CD4-positive, alpha-beta T cell treated with Interleukin-10 for 1 hour (primary cell): ENCODE data around the gene NSMCE1.

Experiments
- DNase-seq: peaks from one replicate; pipeline ENCODE4 v3.0.0-alpha.2; 2020

NSMCE1 gene, protein sequence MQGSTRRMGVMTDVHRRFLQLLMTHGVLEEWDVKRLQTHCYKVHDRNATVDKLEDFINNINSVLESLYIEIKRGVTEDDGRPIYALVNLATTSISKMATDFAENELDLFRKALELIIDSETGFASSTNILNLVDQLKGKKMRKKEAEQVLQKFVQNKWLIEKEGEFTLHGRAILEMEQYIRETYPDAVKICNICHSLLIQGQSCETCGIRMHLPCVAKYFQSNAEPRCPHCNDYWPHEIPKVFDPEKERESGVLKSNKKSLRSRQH

DNA sequence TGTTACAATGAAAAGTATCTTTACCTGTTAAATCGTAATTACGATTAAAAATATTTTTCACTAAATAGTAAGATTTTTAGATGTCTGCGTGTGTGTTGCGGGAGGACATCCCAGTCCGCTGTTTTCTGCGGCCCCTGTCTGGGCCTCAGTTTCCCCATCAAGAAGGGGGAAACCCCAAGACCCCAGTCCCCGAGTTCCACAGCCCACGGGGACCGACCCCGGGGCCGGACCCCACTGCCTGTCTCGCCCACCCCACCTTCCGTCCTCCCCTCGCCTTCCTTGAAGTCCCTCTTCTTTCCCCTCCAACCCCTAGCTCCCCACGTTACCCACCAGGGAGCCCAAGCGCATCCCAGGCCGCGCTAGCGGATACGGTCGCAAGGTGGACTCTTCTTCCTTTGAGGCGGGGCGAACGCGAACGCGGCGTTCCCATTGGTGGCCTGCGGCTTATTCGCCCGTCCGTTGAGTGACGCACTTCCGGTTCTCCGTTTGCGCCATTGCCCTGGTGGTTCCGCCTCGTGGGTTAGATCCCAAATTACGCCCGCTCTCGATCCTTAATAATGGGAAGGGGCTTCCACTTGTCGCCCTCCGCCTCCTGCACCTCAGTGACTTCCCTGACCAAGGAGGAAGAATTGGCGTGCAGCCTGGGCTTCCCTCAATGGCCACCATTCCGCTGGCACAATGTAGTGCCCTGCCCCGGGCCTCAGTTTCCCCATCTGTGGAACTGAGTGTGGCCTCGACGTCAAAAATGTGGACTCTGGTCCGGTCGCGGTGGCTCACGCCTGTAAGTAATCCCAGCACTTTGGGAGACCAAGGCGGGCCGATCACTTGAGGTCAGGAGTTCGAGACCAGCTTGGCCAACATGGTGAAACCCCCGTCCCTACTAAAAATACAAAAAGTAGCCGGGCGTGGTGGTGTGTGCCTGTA is at the start of gene NSMCE1:
Gene NSMCE1, minus strand, starts transcription at position 397 of the 924 bp plus-strand sequence. CDS start 11,202 bp downstream, outside the sequence.
- DNase-seq: peak; percentile 97

DNA sequence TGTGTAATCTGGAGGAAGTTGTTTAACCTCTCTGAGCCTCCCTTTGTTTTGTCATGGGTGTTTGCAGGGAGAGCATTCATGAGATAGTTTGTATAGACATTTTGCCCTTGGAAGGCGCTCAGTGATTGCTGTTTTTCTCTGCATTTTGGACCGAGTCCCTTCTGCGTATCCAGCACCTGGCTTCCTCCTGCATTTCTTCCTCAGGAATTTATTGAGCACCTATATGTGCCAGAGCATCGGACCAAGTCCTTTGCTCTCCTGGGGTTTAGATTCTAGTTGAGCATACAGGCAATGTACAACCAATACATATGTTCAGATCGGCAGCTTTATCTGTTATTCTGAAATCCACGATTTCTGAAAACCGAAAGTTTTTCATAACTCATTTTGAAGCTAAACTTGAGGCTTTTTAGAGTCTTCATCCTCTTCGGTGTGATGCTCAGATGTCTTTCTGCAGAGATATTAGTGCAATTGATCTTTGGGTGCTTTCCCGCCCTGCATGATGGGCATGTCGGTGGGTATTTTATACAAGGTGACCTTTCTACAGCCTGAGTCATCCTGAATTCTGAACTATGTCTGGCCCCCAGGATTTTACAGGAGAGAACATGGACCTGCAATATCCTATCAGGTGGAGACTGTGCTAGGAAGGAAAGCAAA is 49.3 kb upstream of the NSMCE1 start:
- peak; percentile 35 for DNase-seq

DNA sequence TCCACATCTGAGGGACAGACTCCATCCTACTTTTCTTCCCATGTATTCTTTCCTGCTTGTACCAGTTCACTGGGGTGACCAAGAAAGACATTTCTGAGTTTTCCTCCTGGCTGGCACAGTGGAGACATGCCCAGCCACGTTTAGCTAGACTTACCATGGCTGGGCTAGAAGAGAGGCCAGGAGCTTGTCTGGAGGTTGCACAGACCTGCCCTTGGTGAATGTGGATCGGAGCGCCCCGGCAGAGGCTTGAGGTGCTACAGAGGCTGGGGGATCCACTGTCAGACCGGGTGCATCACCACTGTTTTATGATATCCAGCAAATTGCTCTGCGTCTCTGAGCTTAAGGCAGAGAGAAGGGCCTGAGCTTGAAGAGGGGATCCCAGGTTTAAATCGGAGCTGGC is 48.7 kb upstream of the NSMCE1 start:
- no peak for DNase-seq

DNA sequence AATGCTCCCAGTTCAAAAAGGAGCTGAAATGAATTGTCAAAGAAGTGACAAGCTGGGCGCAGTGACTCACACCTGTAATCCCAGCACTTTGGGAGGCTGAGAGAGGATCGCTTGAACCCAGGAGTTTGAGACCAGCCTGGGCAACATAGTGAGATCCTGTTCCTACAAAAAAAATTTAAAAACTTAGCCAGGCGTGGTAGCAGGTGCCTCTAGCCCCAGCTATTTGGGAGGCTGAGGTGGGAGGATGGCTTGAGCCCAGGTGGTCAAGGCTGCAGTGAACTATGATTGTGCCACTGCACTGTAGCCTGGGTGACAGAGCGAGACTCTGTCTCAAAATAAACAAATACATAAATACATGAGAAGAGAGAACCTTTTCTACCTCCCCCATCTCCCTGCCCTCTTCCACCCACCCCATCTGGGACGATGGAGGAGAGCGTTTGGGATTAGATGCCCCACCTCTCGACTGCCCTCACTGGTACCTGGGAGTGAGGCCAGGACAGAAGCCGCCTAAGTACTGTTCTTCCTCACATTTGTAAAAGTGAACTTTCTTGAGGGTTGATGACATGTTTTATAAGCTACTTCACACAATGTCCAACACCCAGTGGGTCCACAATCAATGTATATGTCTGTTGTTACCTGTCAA is 47.6 kb upstream of the NSMCE1 start:
- no peak for DNase-seq

DNA sequence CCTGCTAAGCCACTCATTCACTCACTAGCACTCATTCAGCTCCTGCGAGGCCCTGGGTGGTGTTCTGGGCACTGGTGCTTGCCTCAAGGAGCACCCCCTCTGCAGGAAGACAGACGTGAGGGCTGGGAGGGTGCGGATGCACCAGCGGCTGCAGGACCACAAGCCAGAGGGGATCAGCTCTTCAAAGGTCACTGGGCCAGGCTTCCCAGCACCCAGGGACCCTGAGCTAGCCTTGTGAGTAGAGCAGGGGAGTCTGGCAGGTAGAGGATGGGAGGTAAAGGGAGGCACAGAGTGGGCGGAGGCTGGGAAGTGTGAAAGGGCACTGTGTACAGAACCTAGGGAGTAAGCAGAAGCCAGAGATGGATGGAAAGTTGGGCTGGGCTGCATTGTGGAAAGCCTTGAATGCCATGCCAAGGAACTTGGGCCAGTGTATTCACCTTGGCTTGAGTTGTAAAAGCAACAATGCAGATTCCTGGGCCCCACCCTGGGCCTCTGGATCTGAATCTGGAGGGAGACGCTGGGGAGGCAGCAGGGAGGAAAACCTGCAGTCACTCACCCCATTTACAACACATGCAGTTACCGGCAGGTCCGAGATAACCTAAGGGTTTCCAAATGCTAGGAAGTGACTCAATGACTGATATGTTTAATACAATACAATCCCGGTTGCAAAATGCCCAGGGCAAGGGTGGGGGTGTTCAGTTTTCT is 46.9 kb upstream of the NSMCE1 start:
- peak; percentile 53 for DNase-seq

DNA sequence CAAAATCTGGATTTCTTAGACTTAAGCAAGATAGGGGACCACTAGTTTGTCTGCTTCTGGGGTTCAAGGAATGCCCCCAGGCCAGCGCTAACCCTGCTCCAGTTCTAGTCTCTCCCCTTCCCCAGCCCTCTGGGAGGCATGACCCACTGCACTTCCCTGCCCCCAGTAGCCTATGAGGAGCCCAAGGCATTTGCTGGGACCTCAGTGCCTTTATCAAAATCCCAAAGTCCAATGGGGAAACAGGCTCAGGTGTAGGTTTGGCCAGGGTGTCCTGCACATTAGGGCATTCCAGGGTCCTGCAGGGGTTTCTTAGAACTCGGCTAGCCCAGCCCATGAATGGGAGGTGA is 46.4 kb upstream of the NSMCE1 start:
- DNase-seq: no peak

DNA sequence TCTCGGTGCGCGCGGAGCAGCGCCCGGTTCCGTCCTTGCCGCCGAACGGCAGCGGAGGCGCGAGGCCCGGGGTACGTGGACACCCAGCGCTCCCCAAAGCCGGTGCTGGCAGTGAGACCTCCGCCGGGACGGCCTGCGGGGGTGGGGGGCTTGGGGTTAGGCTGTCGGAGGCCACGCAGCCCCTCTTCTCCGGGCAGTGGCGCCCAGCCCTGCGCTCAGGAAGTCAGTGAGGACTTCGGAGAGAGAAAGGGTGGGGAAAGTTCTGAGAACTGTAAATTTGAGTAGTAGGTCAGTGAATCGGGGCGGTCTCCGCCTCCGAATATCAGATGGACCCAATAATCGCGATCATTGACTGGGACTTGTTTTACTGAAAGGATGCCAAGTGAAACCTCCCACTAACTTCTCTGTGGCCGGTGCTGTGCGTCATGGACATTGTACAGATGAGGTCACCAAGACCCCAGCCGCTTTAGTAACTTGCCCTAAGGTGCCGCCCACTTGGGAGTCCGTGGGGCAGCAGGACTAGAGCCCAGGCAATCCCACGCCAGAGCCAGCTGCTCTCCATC is 45.7 kb upstream of the NSMCE1 start:
- peak; percentile 59 for DNase-seq

DNA sequence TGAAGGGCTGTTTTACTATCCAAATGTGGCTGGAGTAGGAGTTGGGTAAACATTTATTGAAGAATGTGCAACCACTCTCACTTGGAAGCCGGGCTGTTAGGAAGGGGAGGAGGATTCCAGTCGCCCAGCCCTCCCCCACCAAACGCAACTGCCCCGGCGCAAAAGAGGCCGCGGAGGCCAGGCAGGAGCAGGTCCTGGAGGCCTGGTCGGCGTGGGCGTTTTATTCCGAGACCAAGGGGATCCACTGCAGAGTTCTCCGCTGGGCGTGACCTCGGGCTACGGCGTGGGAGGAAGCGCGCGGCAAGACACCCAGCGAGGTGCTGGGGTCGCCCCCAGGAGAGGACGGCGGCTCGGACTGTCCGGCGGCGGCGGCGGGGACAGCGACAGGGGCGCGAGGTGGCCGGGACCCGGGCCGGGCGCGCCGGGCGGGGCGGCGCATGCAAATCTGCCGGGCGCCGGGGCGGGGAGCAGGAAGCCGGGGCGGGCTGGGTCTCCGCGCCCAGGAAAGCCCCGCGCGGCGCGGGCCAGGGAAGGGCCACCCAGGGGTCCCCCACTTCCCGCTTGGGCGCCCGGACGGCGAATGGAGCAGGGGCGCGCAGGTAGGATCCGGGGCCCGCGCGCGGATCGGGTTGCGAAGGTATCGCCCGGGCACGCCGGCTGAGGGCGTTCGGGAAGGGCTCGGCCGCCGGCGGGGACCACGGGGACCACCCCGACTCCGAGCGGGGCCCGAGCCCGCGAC is 45.0 kb upstream of the NSMCE1 start, which contains the start of gene IL4R:
Gene IL4R, plus strand, starts transcription at position 553 of the 739 bp plus-strand sequence. CDS start 26,230 bp downstream, outside the sequence.
- peak; percentile 67 for DNase-seq

DNA sequence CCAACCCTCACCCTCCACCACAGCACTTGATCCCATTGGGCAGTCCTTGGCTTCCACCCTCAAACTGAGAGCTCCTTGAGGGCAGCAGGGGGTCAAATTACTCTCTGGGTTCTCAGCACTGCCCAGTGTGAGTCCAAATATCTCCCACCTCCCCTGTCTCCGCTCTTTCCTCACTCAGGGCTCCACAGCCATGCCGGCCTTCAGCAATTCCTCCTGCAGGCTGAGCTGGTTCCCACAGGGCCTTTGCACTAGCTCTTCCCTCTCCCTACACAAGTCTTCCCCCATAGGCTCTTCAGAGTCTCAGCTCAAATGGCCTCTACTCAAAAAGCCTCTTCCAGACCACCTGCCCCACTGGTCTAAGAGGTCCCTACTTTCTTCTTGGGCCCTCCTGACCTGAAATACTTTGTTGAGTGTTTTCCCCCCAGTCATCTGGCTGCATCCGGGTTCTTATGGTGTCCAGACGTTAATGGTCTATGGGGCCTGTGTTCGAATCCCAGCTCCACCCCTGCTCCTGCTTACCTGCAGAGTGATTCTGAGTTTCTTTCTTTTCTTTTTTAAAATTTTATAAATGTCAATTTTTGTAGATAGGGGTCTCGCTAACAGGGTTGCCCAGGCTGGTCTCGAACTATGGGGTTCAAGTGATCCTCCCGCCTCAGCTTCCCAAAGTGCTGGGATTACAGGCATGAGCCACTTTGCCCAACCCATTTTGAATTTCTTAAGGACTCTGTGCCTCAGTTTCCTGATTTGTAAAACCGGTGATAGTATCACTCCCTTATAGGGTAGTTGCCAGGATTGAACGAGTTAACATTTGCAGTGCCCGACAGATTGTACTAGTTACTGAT is 44.2 kb upstream of the NSMCE1 start:
- no peak for DNase-seq

DNA sequence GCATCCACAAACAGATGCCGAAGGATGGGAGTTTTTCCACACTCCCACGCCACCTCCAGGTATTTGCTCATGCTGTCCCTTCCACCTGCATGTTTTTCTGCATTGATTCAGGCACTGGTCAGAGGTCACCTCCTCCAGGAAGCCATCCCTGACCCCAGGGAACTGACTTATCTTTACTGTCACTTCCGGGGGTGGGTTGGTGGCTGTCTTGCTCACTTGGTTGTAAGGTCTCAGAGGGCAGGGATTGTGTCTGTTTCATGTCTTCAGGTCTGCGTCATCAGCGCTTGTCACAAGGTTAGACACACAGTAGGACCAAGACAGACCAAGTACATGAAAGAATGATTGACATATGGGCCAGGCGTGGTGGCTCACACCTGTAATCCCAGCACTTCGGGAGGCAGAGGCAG is 43.3 kb upstream of the NSMCE1 start:
- DNase-seq: no peak

DNA sequence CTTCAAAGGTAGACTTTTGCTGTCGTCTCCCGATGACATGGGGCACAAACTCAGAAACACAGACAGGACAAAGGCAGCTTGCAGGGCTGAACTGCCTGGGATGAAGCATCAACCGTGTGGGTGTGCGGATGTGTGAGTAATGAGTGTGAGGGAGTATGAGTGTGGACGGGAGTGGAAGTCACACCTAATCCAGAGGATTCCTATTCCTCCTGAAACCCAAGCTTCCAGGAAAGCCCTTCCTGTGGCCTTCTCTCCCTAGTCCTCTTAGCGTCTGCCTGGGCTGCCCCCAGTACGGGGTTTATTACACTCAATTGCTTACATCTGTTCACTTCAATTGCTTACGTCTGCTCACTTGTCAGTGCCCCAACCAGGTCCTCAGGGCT is 42.9 kb upstream of the NSMCE1 start:
- no peak for DNase-seq

DNA sequence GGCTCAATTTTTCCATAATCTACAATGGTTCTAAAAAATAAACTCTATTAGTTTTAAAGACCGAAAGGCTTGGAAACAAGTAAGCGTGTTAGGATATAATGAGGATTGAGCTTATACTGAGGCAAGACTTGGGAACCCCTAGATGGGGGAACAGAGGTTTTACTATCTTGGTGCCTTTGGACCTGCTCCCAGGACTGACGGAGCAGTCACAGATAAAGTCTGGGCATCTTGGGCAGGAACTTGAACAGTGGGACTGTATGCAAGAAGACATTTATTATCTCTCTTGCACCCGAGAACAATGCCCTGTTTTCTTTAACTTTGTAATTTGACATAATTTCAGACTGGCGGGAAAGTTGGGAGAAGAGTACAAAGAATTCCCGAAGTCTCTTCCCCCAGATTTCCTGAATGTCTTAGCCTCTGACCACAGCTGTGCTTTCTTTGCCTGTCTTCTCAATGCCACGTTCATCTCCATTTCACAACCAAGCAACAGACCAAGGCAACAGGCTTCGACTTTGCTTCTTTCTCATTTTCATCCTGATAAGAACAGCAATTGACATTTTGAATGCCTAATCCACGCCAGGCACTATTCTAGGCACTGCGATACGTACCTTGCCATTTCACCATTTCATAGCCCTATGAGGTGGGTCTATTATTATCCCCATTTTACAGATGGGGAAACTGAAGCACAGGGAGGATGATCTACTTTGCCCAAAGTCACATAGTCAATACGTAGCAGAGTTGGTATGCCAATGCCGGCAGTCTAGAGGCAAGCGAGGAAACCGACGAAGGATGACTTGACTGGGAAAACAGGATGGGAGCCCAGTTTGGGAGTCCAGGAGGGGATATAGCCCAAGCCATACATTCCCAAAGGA is 42.2 kb upstream of the NSMCE1 start:
- DNase-seq: no peak

DNA sequence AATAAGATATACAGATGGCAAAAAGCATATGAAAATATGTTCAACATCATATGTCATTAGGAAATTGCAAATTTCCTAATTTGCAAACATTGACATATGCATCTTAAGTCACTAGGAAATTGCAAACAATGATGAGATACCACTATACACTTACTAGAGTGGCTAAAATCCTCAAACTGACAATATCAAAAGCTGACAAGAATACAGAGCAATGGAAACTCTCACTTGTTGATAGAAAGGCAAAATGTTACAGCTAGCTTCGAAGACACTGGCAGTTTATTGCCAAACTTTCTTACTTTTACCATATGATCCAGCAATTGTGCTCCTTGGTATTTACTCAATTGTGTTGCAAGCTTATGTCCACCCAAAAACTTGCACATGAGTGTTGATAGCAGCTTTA is 40.2 kb upstream of the NSMCE1 start:
- DNase-seq: no peak

DNA sequence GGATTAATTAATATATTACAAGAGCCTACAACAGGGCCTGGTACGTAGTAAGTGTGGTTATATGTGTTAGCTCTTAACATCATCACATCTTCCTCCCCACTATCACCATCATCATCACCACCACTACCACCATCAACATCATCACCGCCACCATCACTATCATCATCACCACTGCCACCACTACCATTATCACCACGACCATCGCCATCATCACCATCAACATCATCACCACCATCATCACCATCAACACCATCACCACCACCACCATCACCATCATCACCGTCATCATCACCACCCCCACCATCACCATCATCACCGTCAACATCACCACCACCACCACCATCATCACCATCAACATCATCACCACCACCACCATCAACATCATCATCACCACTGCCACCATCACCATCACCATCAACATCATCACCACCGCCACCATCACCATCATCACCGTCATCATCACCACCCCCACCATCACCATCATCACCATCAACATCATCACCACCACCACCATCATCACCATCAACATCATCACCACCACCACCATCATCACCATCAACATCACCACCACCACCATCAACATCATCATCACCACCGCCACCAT is 37.4 kb upstream of the NSMCE1 start:
- no peak for DNase-seq

DNA sequence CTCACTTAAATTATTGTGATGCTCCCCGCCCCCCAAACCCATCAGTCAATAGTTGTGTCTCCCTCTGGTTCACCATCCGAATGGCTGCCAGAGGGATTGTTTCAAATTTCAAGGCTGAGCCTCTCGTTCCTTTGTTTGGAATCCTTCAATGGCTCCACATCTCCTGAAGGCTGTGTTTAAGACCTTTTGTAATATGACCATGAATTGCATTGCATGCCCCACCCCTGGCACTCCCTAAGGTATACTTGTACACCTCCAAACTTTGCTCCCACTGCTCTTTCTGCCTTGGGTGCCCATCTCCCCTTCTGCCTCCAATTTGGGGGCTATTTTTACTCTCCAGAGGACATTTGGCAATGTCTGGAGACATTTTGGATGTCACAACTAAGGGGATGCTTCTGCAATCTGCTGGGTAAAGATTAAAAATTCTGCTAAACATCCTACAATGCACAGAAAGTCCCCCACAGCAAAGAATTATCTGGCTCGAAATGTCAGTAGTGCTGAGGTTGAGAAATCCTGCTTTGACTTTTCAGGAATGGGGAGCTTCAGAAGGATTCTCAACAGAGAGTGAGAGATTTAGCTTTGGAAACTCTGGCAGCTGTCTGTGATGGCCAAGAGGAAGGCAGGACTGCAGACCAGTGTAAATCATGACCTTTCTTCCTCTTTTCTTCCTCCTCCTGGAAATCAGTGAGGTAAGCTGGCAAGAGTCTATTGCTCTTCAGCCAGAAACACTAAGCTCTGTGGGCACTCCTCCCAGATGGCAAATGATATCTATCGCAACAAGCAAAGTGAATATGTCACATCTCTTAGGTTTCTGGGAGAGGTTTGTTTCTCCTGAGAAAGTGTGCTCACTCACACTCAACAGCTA is 36.5 kb upstream of the NSMCE1 start:
- no peak for DNase-seq

DNA sequence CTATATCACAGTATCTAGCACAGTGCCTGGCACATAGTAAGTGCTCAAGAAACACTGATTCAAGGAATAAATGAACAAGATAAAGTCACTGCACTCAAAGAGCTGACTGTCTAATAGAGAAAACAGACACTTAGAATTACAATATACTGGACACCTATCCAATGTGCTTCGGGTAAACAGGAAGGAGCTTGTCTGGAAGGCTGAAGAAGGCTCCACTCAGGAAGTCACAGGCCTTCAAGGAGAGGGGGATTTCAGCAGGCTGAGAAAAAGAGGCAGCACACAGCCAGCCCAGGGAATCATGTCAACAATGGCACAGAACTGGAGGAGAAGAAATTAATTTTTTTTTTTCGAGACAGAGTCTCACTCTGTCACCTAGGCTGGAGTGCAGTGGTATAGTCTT is 35.5 kb upstream of the NSMCE1 start:
- no peak for DNase-seq

DNA sequence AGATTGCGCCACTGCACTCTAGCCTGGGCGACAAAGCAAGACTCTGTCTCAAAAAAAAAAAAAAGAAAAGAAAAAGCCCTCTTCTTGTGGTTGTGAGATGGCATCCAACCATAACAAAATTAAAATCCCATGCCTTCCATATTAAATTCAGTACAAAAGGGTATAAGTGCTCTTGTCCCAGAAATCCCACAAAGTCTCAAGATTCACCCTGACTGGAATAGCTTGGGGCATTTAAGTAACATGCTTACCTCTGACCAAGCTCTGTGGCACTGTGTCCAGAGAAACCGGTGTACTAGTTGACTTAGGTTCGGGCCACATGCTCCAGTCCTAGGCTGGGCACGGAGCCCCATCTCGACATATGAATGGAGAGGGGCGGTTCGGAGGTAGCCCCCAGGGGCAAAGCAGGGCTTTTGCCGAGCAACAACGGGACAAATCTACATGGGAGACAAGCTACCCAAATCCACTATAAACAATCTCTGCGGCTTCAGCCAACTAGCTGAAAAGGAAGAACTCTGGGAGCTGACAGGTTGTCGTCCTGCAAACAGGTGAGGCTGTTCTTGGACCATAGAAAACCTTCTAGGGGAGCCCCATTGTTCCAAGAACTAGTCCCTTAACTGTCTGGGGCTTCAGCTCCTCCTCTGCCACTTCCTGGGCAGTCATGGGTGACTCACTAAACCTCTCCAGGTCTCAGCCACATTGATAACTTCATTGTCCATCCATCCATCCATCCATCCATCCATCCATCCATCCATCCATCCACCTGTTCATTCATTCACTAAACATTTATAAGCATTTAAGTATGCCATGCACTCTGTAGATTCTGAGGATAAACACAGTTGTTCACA is 34.9 kb upstream of the NSMCE1 start:
- no peak for DNase-seq
